ENCODE data around the gene CHTOP. TPM values are rescaled to one million over a fixed set of nuclear protein-coding genes. Genes with fewer than 3 reads are reported as not detected.
A peak's percentile ranks its signal among the peaks of the same experiment; 100 is the strongest.

Gene CHTOP
- total RNA-seq, 1 experiment from 2014 or later, result 85.1 TPM

DNA sequence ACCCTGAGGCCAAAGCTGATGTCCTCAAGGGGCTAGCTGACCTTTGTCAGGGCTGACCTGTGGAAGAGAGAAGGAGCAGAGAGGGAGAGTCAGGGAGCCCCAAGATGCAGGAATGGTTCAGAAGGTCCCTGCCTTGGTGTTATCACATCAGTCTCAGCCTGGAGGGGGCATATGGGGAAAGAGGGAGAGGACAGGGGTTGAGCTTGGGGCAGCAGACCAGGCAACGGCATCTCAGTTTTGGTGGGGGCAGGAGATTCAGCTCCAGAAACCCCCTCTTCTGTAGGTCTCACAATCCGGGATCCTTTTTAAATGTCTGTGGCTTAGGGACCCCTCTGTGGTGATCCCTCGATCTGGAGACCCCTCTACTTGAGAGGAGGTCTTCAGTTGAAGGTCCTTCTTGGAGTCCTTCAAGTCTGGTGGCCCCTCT is 7.4 kb upstream of the CHTOP start:
- Histone ChIP-seq H3K9me3 (no peaks in the 10 kb centered on the region), H3K27me3 (replicated peaks; ENCODE audit: control insufficient read depth, insufficient read depth, low read length) (no peaks in the 10 kb centered on the region), H3K4me3 (ENCODE audit: low read depth, low read length) (peak overlapping the region; percentile 62), H3K36me3 (ENCODE audit: control insufficient read depth, insufficient read depth, low read length) (no peaks in the 10 kb centered on the region), H3K4me1 (peaks cover 41% of the 10 kb centered on the region)
- Mint-ChIP-seq H3K27me3 (ENCODE audit: insufficient read depth, unreplicated experiment) (no peaks in the 10 kb centered on the region), H3K27ac (ENCODE audit: unreplicated experiment) (peak overlapping the region; percentile 89), H3K4me1 (ENCODE audit: low read depth, unreplicated experiment) (peaks cover 29% of the 10 kb centered on the region), H3K36me3 (ENCODE audit: insufficient read depth, unreplicated experiment) (peaks cover 62% of the 10 kb centered on the region), H3K4me3 (ENCODE audit: unreplicated experiment) (peak overlapping the region; percentile 93), H3K9me3 (ENCODE audit: unreplicated experiment) (no peaks in the 10 kb centered on the region)
- ChIA-PET CTCF (interaction anchor here (1.0 to 3.1 kb wide), 14 partner anchors 9 to 131 kb away, joined by 4 to 56 read pairs (median 9); partner anchors contain the start of genes S100A14 and S100A16), POLR2A (interaction anchor here (0.5 to 2.4 kb wide), 15 partner anchors 9 to 111 kb away, joined by 3 to 43 read pairs (median 9); partner anchors contain the start of genes S100A14, S100A16, S100A4 and S100A6)
- intact Hi-C loops (cut with micrococcal nuclease; ENCODE audit: unreplicated experiment), result loop anchor here (2.0 kb wide), 2 partner anchors 14 to 54 kb away; partner anchors contain the start of gene S100A16
- BruUV-seq (replicated peaks), result no TSS peak
- TF ChIP-seq, protein P1, sequence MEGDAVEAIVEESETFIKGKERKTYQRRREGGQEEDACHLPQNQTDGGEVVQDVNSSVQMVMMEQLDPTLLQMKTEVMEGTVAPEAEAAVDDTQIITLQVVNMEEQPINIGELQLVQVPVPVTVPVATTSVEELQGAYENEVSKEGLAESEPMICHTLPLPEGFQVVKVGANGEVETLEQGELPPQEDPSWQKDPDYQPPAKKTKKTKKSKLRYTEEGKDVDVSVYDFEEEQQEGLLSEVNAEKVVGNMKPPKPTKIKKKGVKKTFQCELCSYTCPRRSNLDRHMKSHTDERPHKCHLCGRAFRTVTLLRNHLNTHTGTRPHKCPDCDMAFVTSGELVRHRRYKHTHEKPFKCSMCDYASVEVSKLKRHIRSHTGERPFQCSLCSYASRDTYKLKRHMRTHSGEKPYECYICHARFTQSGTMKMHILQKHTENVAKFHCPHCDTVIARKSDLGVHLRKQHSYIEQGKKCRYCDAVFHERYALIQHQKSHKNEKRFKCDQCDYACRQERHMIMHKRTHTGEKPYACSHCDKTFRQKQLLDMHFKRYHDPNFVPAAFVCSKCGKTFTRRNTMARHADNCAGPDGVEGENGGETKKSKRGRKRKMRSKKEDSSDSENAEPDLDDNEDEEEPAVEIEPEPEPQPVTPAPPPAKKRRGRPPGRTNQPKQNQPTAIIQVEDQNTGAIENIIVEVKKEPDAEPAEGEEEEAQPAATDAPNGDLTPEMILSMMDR (IDR thresholded peaks at IDR 0.05; ENCODE audit: insufficient read depth in 1 of 2, low read depth in 1 of 2, low read length in 1 of 2, severe bottlenecking in 1 of 2, unreplicated experiment in 1 of 2), result no peak
- no peak for DNase-seq

DNA sequence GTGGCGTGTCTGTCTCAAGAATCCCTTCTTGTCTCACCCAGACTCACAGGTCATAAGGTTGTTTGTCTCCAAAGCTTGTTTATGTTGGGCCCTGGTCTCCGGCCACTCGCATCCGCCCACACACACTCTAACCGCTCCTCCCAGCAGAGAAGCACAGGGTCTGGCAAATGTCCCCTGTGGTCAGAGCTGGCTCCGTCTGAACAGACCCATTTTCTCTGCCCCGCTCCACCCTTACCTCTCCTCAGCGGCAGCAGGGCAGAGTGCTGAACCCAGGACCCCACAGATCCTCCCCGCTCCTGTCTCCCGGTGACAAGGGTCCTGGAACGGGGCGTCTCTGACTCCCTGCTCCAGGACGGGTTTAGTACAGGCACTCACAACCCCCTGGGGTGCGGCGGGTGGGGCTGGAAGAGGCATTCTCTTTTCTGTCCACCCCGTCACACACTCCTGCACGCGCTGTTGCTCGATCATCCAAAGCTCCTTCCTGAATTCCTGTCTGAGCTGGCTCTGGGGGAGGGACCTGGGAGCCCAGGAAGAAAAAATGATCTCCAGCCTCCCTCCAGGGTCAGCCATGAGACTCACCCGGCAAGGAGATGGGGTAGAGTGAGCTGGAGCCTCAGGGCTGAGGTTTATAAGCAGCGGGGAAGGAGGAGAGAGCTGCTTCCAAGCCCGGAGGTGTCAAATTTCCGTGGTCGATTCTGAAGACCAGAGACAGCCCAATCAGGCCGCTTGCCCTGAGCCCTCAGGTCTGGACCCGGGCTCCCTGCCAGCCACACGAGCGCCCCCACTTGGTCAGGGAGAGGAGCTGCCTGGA is 6.8 kb upstream of the CHTOP start, which contains the start of gene S100A13:
Gene S100A13 (minus strand): TSS at position 602 of the 811 bp plus-strand sequence. CDS start 1,033 bp downstream, outside the sequence.
- POLR2A ChIA-PET, result interaction anchor here (0.5 to 2.4 kb wide), 22 partner anchors 10 to 336 kb away, joined by 3 to 43 read pairs (median 6); partner anchors contain the start of genes S100A14, S100A16, S100A2 and S100A4
- H3K4me3 ChIP-seq (ENCODE audit: low read depth, low read length), result peak within 1 kb of the TSS; percentile 62
- peaks cover 42% of the 10 kb centered on the region for H3K4me1 ChIP-seq
- peak within 1 kb of the TSS; percentile 93 for H3K4me3 Mint-ChIP-seq (ENCODE audit: unreplicated experiment)
- peaks cover 56% of the 10 kb centered on the region for H3K36me3 Mint-ChIP-seq (ENCODE audit: insufficient read depth, unreplicated experiment)
- no peaks in the 10 kb centered on the region for H3K36me3 ChIP-seq (ENCODE audit: control insufficient read depth, insufficient read depth, low read length)
- H3K27me3 ChIP-seq (replicated peaks; ENCODE audit: control insufficient read depth, insufficient read depth, low read length), result no peaks in the 10 kb centered on the region
- no peaks in the 10 kb centered on the region for H3K9me3 Mint-ChIP-seq (ENCODE audit: unreplicated experiment)
- TF ChIP-seq, protein P1 (IDR thresholded peaks at IDR 0.05; ENCODE audit: insufficient read depth in 1 of 2, low read depth in 1 of 2, low read length in 1 of 2, severe bottlenecking in 1 of 2, unreplicated experiment in 1 of 2), result peak in 1 of 2 experiments; percentile 87
- peak; percentile 92 to 94 for DNase-seq
- CTCF ChIA-PET, result interaction anchor here (0.6 to 3.1 kb wide), 36 partner anchors 10 to 898 kb away, joined by 3 to 56 read pairs (median 5); partner anchors contain the start of genes INTS3, NPR1, S100A14 and S100A16
- peaks cover 35% of the 10 kb centered on the region for H3K4me1 Mint-ChIP-seq (ENCODE audit: low read depth, unreplicated experiment)
- BruUV-seq (replicated peaks), result TSS peak; percentile 63
- H3K9me3 ChIP-seq, result no peaks in the 10 kb centered on the region
- intact Hi-C loops (cut with micrococcal nuclease; ENCODE audit: unreplicated experiment), result loop anchor here (1.0 to 2.0 kb wide), 4 partner anchors 14 to 116 kb away; partner anchors contain the start of gene S100A16
- peak within 1 kb of the TSS; percentile 89 for H3K27ac Mint-ChIP-seq (ENCODE audit: unreplicated experiment)
- no peaks in the 10 kb centered on the region for H3K27me3 Mint-ChIP-seq (ENCODE audit: insufficient read depth, unreplicated experiment)

All from Caco-2 (cell line).